B cell (primary cell): ENCODE measurements around the gene AQP9. TPM values are rescaled to one million over a fixed set of nuclear protein-coding genes. Genes with fewer than 3 reads are reported as not detected.

Experiments used
- ATAC-seq: fragments of 200-7000 bp; cut with Tn5 transposase; one replicate; pipeline ENCODE4 v1.10.0; 2021; ENCODE audit warnings: low read depth, mild to moderate bottlenecking, moderate number of reproducible peaks, moderate library complexity
- CTCF ChIA-PET: fragments of 350-600 bp; sonication (Branson Sonifier 250); formaldehyde crosslinking; loops from one replicate; lab custom pipeline; 2021; ENCODE audit warnings: antibody characterized with exemption, inconsistent platforms; lab: Charles Lee
- POLR2A ChIA-PET: fragments of 350-600 bp; sonication (Branson Sonifier 250); formaldehyde crosslinking; loops from one replicate; lab custom pipeline; 2021; ENCODE audit warnings: antibody characterized with exemption; lab: Charles Lee
- DNase-seq: peaks from one replicate; pipeline ENCODE4 v3.0.0; 2013
- H2AFZ ChIP-seq: 2 replicates; pipeline ENCODE4 v1.6.1; 2012; ENCODE audit warnings: mild to moderate bottlenecking, low read depth, low read length; ENCODE audit not compliant: insufficient read depth, poor library complexity, severe bottlenecking
- H3K27ac ChIP-seq, 2 donors: 1 replicate in 1 of 2; 2 replicates in 1 of 2; pipeline ENCODE4 v1.5.1; 2012 to 2013; ENCODE audit warnings: low read length in 2 of 2, mild to moderate bottlenecking in 2 of 2, moderate library complexity in 1 of 2
- H3K27me3 ChIP-seq, 4 experiments: fragments of 200-600 bp in 1 of 4; sonication (generic) in 1 of 4; replicated peaks in 1 of 4; 1 replicate in 2 of 4; 2 replicates in 2 of 4; pipeline versions ENCODE4 v1.6.1 to v1.7.0; 2013 to 2016; ENCODE audit warnings: low read length in 3 of 4, mild to moderate bottlenecking in 2 of 4, mixed read lengths in 1 of 4, moderate library complexity in 1 of 4; ENCODE audit not compliant: insufficient read depth in 4 of 4, control insufficient read depth in 3 of 4; ENCODE audit errors: control extremely low read depth in 1 of 4
- H3K36me3 ChIP-seq, 2 experiments: replicated peaks in 1 of 2; 1 replicate in 1 of 2; 2 replicates in 1 of 2; pipeline versions ENCODE4 v1.6.1 to v1.7.1; 2013; ENCODE audit warnings: low read length in 1 of 2; ENCODE audit not compliant: insufficient read depth in 2 of 2, control insufficient read depth in 1 of 2; ENCODE audit errors: control extremely low read depth in 1 of 2, extremely low read depth in 1 of 2
- H3K4me1 ChIP-seq, 2 donors: fragments of 200-600 bp in 1 of 2; sonication (generic) in 1 of 2; 1 replicate in 1 of 2; 2 replicates in 1 of 2; pipeline versions ENCODE4 v1.5.1 to v1.6.1; 2013 to 2017; ENCODE audit warnings: low read length in 2 of 2; ENCODE audit not compliant: control insufficient read depth in 2 of 2, insufficient read depth in 2 of 2
- H3K4me2 ChIP-seq: replicated peaks from 2 replicates; pipeline ENCODE3; 2012; ENCODE audit warnings: mild to moderate bottlenecking, low read depth, low read length; ENCODE audit not compliant: poor library complexity, severe bottlenecking
- H3K4me3 ChIP-seq, 5 experiments: fragments of 200-600 bp in 1 of 5; sonication (generic) in 1 of 5; 1 replicate in 3 of 5; 2 replicates in 2 of 5; pipeline versions ENCODE4 v1.5.1 to v1.7.0; 2011 to 2016; ENCODE audit warnings: low read length in 4 of 5, mild to moderate bottlenecking in 4 of 5, low read depth in 2 of 5, control low read depth in 1 of 5, moderate library complexity in 1 of 5; ENCODE audit not compliant: insufficient read depth in 1 of 5; ENCODE audit errors: control extremely low read depth in 1 of 5, extremely low read depth in 1 of 5
- H3K79me2 ChIP-seq: fragments of 200-600 bp; sonication (generic); one replicate; pipeline ENCODE4 v1.6.0; 2016; ENCODE audit warnings: low read length; ENCODE audit not compliant: control insufficient read depth, insufficient read depth
- H3K9ac ChIP-seq: fragments of 200-600 bp; sonication (generic); 2 replicates; pipeline ENCODE4 v1.6.1; 2017; ENCODE audit warnings: mild to moderate bottlenecking, low read length, moderate library complexity
- H3K9me3 ChIP-seq, 3 donors: one replicate each; pipeline versions ENCODE4 v1.6.1 to v1.7.1; 2013; ENCODE audit warnings: low read length in 2 of 3; ENCODE audit not compliant: control insufficient read depth in 2 of 3, insufficient read depth in 1 of 3; ENCODE audit errors: control extremely low read depth in 1 of 3
- H4K20me1 ChIP-seq: 2 replicates; pipeline ENCODE4 v1.6.0; 2012; ENCODE audit warnings: mild to moderate bottlenecking, low read length; ENCODE audit not compliant: insufficient read depth, control insufficient read depth, poor library complexity, severe bottlenecking
- H3K27ac Mint-ChIP-seq: one replicate; pipeline ENCODE4 v1.8.0; 2021; ENCODE audit warnings: mixed read lengths
- H3K27me3 Mint-ChIP-seq: one replicate; pipeline ENCODE4 v1.8.0; 2021; ENCODE audit warnings: mixed read lengths
- H3K4me1 Mint-ChIP-seq: one replicate; pipeline ENCODE4 v1.8.0; 2021; ENCODE audit warnings: mixed read lengths
- H3K4me3 Mint-ChIP-seq: one replicate; pipeline ENCODE4 v1.8.0; 2021; ENCODE audit warnings: mixed read lengths
- H3K9me3 Mint-ChIP-seq: one replicate; pipeline ENCODE4 v1.8.0; 2022; ENCODE audit warnings: mixed read lengths; ENCODE audit not compliant: insufficient read depth
- EZH2 ChIP-seq: IDR thresholded peaks from 2 replicates; pipeline ENCODE4 v1.6.1; 2012; ENCODE audit warnings: borderline replicate concordance, low read depth, mild to moderate bottlenecking, moderate library complexity, low read length; ENCODE audit not compliant: insufficient read depth, poor library complexity, severe bottlenecking
- WGBS: methylation state at CpG from one replicate; pipeline ENCODE4 v1.1.5; 2013; ENCODE audit warnings: missing lambda C conversion rate; ENCODE audit not compliant: insufficient coverage; 5-methylcytosine and 5-hydroxymethylcytosine counted together
- intact Hi-C: fragments of 100-400 bp; cut with micrococcal nuclease; formaldehyde crosslinking; loops from one replicate; pipeline ENCODE4 v1.10.0; 2022
- polyA plus RNA-seq: library from polyadenylated mRNA; depleted of rRNA; stranded (reverse); fragments of >200 nt; gene quantifications from 2 replicates; pipeline ENCODE4 v1.2.3, GENCODE V29; 2012
- total RNA-seq, 2 donors: library from RNA; stranded (reverse); fragments of 120-200 nt in 1 of 2; gene quantifications; 1 replicate in 1 of 2; 2 replicates in 1 of 2; pipeline versions ENCODE4 v1.2.3 to v1.2.4, GENCODE V29; 2013 to 2022
- TF ChIP-seq, protein P1 (sequence below): fragments of 200-600 bp; IDR thresholded peaks from one replicate; pipeline ENCODE4 v1.8.0; 2022; ENCODE audit warnings: antibody characterized with exemption, mild to moderate bottlenecking

Gene AQP9
- total and polyA plus RNA-seq, 2 donors (not counting 1 experiment from before 2014, with no cell fraction given): 0.10 TPM; not detected in 1

GRCh38 chr15:58229297-58229768 lies 91.2 kb downstream of the AQP9 start:
- no peak overlapping the region for H3K4me3 Mint-ChIP-seq
- CTCF ChIA-PET: no interaction called here
- H3K4me2 ChIP-seq: no peak overlapping the region

GRCh38 chr15:58232281-58233065 lies 94.3 kb downstream of the AQP9 start:
- no peak for TF ChIP-seq EZH2
- TF ChIP-seq, protein P1, sequence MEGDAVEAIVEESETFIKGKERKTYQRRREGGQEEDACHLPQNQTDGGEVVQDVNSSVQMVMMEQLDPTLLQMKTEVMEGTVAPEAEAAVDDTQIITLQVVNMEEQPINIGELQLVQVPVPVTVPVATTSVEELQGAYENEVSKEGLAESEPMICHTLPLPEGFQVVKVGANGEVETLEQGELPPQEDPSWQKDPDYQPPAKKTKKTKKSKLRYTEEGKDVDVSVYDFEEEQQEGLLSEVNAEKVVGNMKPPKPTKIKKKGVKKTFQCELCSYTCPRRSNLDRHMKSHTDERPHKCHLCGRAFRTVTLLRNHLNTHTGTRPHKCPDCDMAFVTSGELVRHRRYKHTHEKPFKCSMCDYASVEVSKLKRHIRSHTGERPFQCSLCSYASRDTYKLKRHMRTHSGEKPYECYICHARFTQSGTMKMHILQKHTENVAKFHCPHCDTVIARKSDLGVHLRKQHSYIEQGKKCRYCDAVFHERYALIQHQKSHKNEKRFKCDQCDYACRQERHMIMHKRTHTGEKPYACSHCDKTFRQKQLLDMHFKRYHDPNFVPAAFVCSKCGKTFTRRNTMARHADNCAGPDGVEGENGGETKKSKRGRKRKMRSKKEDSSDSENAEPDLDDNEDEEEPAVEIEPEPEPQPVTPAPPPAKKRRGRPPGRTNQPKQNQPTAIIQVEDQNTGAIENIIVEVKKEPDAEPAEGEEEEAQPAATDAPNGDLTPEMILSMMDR: no peak
- ChIA-PET POLR2A (no interaction called here), CTCF (interaction anchor here (0.9 kb wide), 1 partner anchor 11 kb away, joined by 3 read pairs; no protein-coding TSS in a partner anchor)
- no peaks in the 10 kb centered on the region for H3K4me1 Mint-ChIP-seq
- Histone ChIP-seq H3K79me2 (no peaks in the 10 kb centered on the region), H3K36me3 (no peaks in the 10 kb centered on the region), H3K27ac (no peak overlapping the region), H3K4me2 (no peak overlapping the region), H2AFZ (no peak overlapping the region), H3K4me1 (no peaks in the 10 kb centered on the region), H3K9ac (no peak overlapping the region), H3K4me3 (no peak overlapping the region), H3K9me3 (peaks cover 0 to 3% (median 0%) of the 10 kb centered on the region in 3 donors), H3K27me3 (no peaks in the 10 kb centered on the region), H4K20me1 (no peaks in the 10 kb centered on the region)
- peaks cover 34% of the 10 kb centered on the region for H3K27me3 Mint-ChIP-seq
- no peaks in the 10 kb centered on the region for H3K9me3 Mint-ChIP-seq
- no peak for DNase-seq
- no peak overlapping the region for H3K4me3 Mint-ChIP-seq
- WGBS: 55% methylated on average over 2 of the region's 3 CpGs
- intact Hi-C loops: no loop called here
- no peak for ATAC-seq
- H3K27ac Mint-ChIP-seq: no peak overlapping the region

More at GRCh38 chr15:58229297-58229768, 91.2 kb downstream of the AQP9 start:
- H3K4me1 Mint-ChIP-seq: no peaks in the 10 kb centered on the region
- no peak for TF ChIP-seq EZH2
- Histone ChIP-seq H4K20me1 (no peaks in the 10 kb centered on the region), H3K36me3 (no peaks in the 10 kb centered on the region), H3K9me3 (no peaks in the 10 kb centered on the region), H3K4me1 (no peaks in the 10 kb centered on the region), H2AFZ (no peak overlapping the region), H3K27ac (no peak overlapping the region), H3K27me3 (no peaks in the 10 kb centered on the region), H3K9ac (no peak overlapping the region), H3K79me2 (no peaks in the 10 kb centered on the region), H3K4me3 (no peak overlapping the region)
- no peaks in the 10 kb centered on the region for H3K9me3 Mint-ChIP-seq
- 33% methylated on average over 1 of the region's 8 CpGs for WGBS
- no peak for ATAC-seq
- intact Hi-C loops: loop anchor here (5.0 kb wide), 1 partner anchor 528 kb away; no protein-coding TSS in a partner anchor
- H3K27ac Mint-ChIP-seq: no peak overlapping the region
- POLR2A ChIA-PET: no interaction called here
- DNase-seq: no peak
- peaks cover 34% of the 10 kb centered on the region for H3K27me3 Mint-ChIP-seq
